NCI-H69 (cell line): ENCODE data around the gene RBPJ.

Experiments
- DNase-seq: peaks from one replicate; lab custom pipeline; 2025; lab: John Stamatoyannopoulos, UW

The RBPJ gene

DNA sequence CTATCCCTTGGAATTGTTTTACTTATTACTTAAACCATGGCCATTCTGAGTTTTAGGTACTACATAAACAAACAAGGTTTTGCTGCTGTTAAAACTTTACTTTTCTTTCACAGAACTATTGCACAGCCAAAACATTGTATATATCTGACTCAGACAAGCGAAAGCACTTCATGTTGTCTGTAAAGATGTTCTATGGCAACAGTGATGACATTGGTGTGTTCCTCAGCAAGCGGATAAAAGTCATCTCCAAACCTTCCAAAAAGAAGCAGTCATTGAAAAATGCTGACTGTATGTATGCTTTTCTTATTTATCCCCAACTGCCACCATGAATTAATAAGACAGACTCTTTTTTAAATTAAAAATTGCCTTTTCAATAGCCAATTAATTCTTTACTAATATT lies 99.6 kb downstream of the RBPJ start:
- no peak for DNase-seq

DNA sequence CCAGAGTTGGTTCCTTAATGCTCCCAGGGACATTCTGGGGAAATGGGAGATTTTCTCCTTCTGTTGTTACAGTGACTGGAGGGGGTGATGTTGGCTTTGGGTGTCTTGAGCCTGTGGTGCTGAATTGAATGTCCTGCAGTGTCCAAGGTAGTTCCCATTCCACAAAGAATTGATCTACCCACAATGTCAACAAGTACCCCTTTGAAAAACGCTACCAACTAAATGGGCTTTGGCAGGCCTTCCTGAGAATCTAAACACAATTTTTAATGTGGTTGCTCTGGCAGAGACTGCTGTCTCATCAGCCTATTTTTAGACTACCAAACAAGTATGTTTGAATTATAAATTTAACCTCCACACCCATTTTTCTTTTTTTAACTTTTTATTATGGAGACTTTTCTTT lies 100.1 kb downstream of the RBPJ start:
- DNase-seq: peak; percentile 26

DNA sequence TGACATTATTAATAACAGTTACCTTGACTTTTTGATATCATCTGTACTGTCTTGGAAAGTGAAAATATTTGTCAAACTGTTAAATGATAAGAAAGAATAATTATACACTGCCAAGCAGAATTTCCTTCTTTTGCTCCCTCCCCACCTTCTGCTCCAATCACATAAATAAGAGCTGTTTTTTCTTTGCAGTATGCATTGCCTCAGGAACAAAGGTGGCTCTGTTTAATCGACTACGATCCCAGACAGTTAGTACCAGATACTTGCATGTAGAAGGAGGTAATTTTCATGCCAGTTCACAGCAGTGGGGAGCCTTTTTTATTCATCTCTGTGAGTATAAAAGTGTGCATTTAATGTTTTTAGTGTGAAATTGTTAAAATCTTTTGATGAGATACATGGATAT lies 103.3 kb downstream of the RBPJ start:
- DNase-seq: no peak

GRCh38 chr4:26424838-26425237 lies 104.0 kb downstream of the RBPJ start:
- DNase-seq: no peak

GRCh38 chr4:26425953-26426352 lies 105.1 kb downstream of the RBPJ start:
- no peak for DNase-seq

GRCh38 chr4:26426892-26427291 lies 106.1 kb downstream of the RBPJ start:
- DNase-seq: no peak

DNA sequence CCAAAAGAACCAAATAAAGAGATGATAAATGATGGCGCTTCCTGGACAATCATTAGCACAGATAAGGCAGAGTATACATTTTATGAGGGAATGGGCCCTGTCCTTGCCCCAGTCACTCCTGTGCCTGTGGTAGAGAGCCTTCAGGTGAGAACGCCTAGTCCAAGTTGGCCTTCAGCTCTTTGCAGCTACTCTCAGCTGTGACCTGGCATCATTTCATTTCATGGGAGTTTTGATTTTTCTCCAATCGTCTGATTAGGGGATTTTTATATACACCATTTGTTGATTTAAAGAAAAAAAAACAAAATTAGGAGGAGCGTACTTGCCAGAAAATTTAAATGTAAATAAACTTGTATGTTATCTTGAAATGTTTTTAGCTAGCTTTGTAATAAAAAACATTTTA lies 109.1 kb downstream of the RBPJ start:
- no peak for DNase-seq

GRCh38 chr4:26431461-26432180 lies 110.8 kb downstream of the RBPJ start:
- DNase-seq: no peak

GRCh38 chr4:26432419-26432818 lies 111.6 kb downstream of the RBPJ start:
- no peak for DNase-seq

DNA sequence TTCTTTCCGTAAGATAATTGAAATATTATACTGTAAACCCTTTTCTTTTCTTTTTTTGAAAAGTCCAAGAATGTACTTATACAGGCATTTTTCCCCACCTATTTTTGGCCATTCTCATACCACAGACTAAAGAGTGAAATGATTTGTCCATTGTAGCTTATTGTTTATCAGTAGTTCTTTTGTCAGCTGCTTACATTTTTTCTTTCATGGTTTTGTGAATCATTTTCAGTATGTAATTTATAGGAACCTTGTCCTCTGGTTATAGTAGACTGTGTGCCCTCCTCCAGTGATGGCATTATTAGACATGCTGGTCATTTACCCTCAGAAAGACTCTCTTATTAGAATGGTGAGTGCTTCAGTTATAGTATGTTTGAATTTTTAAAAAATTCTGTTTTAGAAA lies 112.7 kb downstream of the RBPJ start:
- no peak for DNase-seq

DNA sequence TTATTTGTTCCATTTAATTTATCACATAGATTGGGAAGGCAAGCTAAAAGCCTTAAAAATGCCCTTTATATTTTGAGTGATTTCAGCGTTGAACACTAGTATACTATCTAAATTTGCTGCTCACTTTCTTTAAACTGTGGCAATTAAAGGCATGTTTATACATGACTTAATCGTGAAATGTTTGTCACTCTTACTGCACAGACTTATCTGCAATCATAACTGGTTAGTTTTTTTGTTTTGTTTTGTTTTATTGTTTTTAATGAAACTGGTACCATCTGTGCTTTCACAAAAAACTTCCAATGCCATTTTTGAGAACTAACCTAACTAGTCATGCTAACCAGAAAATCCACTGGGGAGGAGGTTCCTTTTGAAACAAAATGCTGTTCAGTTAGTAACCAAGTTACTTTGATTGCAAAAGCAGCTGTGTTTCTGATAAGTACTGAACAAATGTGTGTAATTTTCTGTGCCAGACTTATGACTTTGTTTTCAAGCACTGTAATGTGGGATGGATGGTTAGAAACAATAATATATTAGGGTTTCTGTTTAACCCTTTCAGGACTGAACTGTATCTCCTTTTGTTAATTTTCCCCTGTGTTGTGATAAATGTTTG lies 113.3 kb downstream of the RBPJ start:
- no peak for DNase-seq

DNA sequence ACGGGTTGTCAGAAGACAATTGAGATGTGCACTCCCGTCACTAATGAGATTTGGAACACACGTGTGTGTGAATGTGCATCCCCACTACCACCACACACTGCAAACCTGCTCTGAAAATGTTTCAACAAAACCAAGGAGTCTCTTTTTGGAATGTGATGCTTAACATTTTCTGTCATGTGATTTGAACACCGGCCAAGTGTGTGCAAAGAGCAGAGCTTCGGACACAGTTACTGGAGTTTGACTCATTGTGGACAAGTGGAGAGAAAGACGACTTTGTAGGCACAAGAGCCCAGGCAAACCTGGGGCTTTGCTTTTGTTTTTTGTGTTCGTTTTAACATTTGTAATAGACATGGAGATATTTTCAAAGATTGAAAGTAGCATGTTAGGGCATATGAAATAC lies 120.3 kb downstream of the RBPJ start:
- DNase-seq: no peak

GRCh38 chr4:26441771-26442170 lies 121.0 kb downstream of the RBPJ start:
- DNase-seq: no peak

GRCh38 chr4:26447378-26447777 lies 126.6 kb downstream of the RBPJ start:
- no peak for DNase-seq

DNA sequence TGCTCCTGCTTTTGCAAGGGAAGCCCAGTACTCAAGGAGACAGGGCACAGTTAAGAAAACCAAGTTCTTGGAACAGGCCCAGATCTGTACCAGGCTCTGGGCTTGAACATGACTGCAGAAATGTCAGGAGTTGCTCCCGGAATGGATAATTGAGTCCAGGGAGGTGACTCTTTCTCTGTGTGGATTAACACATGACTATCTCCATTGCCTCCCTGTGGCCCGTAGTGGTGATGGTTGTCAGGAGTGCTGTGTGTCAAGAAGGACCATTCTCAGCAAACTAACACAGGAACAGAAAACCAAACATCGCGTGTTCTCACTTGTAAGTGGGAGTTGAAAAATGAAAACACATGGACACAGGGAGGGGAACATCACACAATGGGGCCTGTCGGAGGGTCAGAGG lies 129.6 kb downstream of the RBPJ start:
- DNase-seq: no peak

DNA sequence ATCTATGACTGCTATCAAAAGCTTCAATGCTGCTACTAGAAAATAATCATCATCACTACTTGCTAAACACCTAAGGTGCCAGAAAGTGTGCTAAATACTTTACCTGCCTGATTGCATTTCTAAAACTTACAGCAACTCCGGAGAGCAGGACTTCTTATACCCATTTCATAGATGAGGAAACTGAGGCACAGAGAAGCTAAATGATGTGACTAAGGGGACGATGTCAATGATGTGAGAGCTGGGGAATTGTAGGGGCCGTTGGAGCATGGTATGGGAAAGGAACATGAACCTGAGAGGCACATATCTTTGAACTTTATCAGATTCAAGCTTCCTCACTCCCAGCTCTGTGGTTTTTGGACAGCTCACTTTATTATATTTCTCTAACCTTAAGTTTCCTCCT lies 130.8 kb downstream of the RBPJ start:
- no peak for DNase-seq

GRCh38 chr4:26452565-26453531 lies 132.0 kb downstream of the RBPJ start:
- peak; percentile 94 for DNase-seq

DNA sequence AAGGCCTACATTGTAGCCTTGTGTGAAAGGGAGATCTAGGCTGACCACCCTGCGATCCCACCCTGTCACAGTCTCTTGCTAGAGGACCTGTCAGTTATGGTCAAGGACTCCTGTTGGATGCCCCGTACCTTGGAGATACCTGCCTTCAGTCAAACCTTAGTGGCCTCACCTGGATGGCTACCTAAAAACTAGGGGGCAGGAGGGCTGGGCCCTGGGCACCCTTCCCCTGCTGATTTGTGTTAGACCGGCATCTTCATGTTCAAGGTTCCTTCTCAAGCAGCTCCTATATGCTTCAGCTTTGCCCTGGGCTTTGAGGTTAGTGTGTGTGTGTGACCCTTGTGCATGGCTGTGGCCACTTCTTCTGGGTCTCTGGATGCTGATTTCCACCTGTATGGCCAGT lies 134.1 kb downstream of the RBPJ start:
- no peak for DNase-seq

DNA sequence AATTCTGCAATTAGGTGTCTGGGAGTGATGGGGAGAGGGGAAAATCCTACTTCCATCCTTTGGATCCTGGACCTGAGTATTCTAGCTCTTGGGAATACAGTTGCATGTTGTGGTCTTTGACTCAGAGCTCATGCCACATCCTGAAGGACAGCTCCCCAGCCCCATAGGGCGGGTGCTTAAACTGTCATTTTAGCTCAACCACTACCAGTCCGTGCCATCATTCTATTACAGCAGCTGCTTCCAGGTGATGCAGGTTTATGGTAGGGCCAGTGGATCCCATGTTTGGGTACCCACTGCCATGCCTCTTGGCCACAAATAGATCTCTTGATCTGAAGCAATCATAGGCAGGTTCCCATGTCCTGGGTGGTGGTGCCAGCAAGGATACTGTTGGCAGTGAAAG lies 134.8 kb downstream of the RBPJ start:
- no peak for DNase-seq

DNA sequence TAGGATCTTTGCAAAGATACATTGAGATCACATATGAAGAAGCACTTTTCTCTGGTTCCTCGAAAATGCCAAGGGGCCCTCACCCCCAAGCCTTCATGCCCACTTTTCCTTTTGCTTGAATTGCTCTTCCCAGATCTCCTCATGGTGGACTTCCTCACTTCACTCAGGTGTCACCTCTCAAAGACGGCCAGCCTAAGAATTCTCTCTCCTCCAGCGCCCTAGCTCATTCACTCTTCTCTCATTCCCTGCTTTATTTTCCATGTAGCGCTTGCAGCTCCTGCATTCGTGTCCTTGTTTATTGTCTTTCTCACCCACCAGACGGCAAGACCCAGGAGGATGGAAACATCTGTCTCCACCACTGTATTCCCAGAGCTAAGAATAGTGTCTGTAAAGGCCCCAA lies 136.6 kb downstream of the RBPJ start:
- DNase-seq: no peak

DNA sequence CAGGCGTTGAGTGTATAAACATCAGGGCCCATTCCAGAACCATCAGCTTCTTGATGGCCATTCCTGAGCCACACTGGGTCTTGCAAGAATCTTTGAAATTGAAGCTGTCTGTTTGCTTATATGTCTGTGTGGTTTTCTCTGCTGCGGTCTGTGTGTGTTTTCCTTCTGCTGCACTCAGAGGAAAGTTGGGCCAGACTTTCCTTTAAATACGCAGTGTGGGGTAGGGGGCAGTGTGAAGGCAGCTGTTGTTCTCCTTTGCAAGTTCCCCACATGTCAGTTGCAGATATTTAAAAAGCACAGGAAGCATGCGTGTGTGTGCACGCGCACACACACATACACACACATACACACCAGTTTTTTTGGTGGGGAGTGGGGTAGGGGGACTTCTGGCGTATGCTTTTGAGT lies 137.3 kb downstream of the RBPJ start:
- DNase-seq: no peak

DNA sequence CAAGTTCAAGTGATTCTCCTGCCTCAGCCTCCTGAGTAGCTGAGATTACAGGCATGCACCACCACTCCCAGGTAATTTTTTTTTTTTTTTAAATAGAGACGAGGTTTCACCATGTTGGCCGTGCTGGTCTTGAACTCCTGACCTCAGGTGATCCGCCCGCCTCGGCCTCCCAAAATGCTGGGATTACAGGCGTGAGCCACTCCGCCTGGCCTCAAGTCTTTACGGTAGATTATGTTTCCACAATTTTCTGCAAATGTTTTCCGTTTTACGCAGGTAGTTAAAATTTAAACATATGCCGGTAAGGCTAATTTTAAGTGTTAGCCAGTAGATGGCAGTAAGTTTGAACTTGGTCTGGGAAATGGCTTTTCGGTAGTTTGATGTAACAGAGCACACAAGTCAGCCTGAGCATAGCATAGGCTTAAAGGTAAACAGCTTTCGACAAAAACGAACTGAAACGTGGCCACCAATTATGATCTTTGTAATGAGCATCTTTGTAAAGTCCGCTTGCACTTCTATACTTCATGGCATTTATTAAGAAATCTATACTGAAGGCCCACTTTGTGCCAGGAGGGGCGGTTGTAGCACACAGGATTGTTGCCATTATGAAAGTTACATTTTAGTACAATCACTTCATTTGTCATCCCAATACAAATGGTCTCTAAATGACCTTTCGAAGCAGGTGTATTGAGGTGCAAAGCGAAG lies 138.4 kb downstream of the RBPJ start:
- peak; percentile 60 for DNase-seq
